Measurements from ENCODE around the gene HILPDA. TPM values are rescaled to one million over a fixed set of nuclear protein-coding genes. Genes with fewer than 3 reads are reported as not detected.
A peak's percentile ranks its signal among the peaks of the same experiment; 100 is the strongest.
"Not testable (repeated sequence)": the region's sequence is repeated elsewhere in the genome, so short reads cannot be mapped to it uniquely, and the experiment has no call there.

Gene HILPDA
- total RNA-seq, 2 experiments from 2014 or later: 72.3 to 72.8 TPM

DNA sequence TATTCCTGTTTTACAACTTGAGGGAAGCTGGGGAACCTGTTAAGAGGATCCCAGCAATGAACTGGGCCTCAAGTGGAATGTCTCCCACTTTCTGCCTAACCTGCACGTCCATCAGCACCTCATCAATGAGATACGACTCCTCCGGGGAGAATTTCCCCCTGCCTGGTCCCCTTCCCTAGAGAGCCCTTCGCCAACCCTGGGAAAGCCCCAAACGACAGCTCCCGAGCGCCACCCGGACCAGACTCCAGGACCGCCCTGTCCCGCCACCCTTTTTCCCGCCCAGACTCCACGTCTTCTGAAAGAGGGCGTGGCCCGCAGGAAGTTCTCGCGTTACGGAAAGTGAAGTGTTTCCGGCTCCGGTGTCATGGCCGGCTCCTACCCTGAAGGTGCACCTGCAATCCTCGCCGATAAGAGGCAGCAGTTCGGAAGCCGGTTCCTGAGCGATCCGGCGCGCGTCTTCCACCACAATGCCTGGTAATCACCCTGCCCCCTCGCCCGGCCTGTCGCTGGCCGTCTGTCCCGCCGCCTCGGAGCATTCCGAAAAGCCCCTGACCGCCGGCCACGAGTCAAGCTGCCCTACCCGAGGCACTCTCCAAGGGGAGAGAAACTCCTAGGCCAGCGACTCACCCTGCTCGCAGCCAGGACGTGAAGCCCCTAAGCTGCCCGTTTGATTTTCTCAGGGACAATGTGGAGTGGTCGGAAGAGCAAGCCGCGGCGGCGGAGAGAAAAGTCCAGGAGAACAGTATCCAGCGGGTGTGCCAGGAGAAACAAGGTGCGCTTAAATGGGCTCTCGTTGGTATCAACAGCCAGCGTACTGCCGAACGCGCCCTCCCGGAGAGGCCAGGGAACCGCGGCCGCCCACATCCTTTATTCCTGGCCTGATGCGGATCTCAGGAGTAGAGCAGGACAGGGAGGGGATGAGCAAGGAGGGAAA, 21.0 kb downstream of the HILPDA start, which contains the start of gene METTL2B:
TSS of gene METTL2B (plus strand) at position 347 of the 934 bp plus-strand sequence. CDS start at position 365, 18 bp downstream.
- peak; percentile 92 for DNase-seq
- H3K4me3 Mint-ChIP-seq: peak within 1 kb of the TSS; percentile 88
- H3K36me3 Mint-ChIP-seq: peaks cover 15% of the 10 kb centered on the region
- H3K9me3 Mint-ChIP-seq, H3K27me3 Mint-ChIP-seq: not testable (repeated sequence)
- peak within 1 kb of the TSS; percentile 99 for H3K27ac Mint-ChIP-seq
- H3K4me1 Mint-ChIP-seq: peaks cover 23% of the 10 kb centered on the region

DNA sequence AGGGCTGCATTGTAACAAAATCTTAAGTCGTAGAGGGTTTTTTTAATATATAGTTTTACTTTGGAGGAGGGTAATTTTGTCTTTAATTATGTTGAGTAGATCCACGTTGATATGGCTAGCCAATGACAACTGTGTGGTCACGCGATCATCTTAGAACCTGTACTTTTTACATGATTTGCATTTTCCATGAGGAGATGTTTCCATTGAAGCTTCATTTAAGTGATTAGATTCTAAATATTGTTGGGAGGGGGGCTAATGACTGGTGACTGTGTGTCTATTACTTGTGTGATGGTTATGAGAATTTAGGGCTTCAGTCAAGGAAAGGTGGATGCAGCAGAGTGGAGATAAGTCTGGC, 21.6 kb downstream of the HILPDA start:
- H3K9me3 Mint-ChIP-seq, DNase-seq, H3K27me3 Mint-ChIP-seq: not testable (repeated sequence)
- Mint-ChIP-seq H3K4me3 (peak overlapping the region; percentile 88), H3K4me1 (peaks cover 23% of the 10 kb centered on the region), H3K36me3 (peaks cover 15% of the 10 kb centered on the region), H3K27ac (peak overlapping the region; percentile 99)

DNA sequence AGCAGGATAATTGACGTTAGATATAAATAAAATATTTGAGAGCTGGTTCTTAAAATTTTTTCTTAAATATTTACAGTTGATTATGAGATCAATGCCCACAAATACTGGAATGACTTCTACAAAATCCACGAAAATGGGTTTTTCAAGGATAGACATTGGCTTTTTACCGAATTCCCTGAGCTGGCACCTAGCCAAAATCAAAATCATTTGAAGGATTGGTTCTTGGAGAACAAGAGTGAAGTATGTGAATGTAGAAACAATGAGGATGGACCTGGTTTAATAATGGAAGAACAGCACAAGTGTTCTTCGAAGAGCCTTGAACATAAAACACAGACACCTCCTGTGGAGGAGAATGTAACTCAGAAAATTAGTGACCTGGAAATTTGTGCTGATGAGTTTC, 23.4 kb downstream of the HILPDA start:
- not testable (repeated sequence) for H3K27me3 Mint-ChIP-seq, H3K4me3 Mint-ChIP-seq, H3K9me3 Mint-ChIP-seq, DNase-seq
- peaks cover 23% of the 10 kb centered on the region for H3K4me1 Mint-ChIP-seq
- peak overlapping the region; percentile 16 for H3K27ac Mint-ChIP-seq
- peaks cover 16% of the 10 kb centered on the region for H3K36me3 Mint-ChIP-seq

DNA sequence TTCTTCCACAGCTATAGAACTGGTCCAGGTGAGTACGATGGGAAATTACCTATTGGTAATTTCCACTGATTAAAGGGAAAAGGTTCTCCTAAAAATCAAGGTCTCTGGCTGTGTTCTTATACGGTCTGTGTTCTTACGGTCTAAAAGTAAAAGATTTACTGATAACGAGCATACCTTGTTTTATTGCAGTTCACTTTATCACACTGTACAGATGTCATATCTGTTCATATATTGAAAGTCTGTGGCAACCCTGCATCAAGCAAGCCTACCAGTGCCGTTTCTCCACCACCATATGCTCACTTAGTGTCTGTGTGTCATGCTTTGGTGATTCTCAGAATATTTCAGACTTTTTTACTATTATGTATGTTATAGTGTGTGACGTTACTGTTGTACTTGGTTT, 32.5 kb downstream of the HILPDA start:
- H3K27me3 Mint-ChIP-seq, H3K36me3 Mint-ChIP-seq, H3K4me1 Mint-ChIP-seq, H3K9me3 Mint-ChIP-seq, H3K4me3 Mint-ChIP-seq, H3K27ac Mint-ChIP-seq, DNase-seq: not testable (repeated sequence)

DNA sequence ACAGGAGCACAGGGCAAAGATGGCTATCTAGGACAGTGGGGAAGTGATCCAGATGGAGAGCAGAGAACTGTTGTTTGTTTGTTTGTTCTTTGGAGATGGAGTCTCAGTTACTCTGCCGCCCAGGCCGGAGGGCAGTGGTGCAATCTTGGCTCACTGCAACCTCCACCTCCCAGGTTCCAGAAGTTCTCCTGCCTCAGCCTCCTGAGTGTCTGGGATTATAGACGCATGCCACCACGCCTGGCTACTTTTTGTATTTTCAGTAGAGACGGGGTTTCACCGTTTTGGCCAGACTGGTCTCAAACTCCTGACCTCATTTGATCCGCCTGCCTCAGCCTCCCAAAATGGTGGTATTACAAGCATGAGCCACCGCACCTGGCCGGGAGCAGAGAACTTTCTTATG, 41.7 kb downstream of the HILPDA start:
- no peak overlapping the region for H3K27ac Mint-ChIP-seq
- H3K9me3 Mint-ChIP-seq: no peaks in the 10 kb centered on the region
- no peak overlapping the region for H3K4me3 Mint-ChIP-seq
- no peaks in the 10 kb centered on the region for H3K4me1 Mint-ChIP-seq
- DNase-seq: no peak
- no peaks in the 10 kb centered on the region for H3K27me3 Mint-ChIP-seq
- peaks cover 17% of the 10 kb centered on the region for H3K36me3 Mint-ChIP-seq

DNA sequence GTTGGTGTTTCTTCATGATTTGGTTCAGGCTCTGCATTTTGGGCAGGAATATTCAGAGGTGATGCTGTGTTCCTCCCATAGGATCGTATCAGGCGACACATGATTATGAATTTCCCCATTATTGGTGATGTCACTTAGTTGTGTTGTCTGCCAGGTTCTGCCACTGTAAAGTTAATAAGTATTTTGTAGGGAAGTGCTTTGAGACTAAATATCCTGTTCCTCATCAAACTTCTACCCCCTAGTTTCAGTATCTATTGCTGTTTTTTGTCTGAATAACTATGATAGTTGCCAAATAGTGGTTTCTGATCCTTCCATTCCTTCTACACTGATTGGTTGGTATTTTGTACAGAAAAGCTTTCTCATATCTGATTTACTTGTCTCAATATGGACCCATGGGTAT, 49.7 kb downstream of the HILPDA start:
- H3K9me3 Mint-ChIP-seq, H3K27me3 Mint-ChIP-seq, H3K4me3 Mint-ChIP-seq, H3K27ac Mint-ChIP-seq, DNase-seq, H3K36me3 Mint-ChIP-seq: not testable (repeated sequence)
- H3K4me1 Mint-ChIP-seq: peaks cover 12% of the 10 kb centered on the region

DNA sequence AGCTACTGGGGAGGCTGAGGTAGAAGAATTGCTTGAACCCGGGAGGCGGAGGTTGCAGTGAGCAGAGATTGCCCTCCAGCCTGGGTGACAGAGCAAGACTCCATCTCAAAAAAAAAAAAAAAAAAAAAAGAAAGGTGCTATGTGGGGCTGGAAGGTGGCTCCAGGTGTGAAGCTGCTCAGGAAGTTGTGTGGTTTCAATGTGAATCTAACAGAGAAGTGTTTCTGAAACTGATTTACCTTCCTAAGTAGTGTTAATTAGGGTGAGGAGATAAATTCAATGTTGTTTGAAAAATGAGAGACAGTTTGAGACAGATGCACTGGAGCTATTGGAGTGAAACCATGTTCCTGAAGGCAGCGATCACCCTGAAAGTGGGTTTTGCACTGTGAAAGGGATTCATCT, 51.1 kb downstream of the HILPDA start:
- not testable (repeated sequence) for H3K27me3 Mint-ChIP-seq, H3K9me3 Mint-ChIP-seq, H3K4me3 Mint-ChIP-seq, H3K36me3 Mint-ChIP-seq, DNase-seq
- Mint-ChIP-seq H3K4me1 (peaks cover 12% of the 10 kb centered on the region), H3K27ac (peak overlapping the region; percentile 29)

DNA sequence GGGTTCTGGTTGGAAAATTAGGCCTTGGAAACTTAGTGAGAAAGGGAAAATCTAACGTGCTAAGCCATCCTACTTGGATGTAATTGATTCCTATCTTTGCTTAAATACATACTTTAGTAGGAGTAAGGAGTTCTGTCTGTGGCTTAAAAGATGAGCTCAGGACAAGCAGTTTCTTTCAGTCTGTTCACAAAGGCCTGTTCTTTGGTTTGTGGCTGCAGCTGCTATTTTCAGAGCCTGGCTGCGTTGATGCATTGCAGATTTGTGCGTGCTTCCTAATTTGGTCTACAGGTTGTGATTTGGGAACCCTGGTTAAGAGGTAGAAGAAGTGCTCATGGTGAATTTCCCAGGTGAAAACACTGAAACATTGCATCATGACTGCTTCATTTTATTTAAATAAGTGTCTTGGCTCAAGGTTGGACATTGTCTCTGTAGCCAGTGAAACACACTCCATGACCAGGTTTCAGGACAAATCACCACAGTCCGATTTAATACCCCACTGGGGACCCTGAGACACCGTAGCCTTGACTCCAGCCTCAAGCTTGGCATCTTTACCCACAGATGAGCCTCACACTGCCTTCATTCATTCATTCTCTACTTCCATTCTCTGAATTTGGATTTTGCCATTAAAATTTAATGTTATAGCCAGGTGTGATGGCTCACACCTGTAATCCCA, 51.8 kb downstream of the HILPDA start:
- H3K4me1 Mint-ChIP-seq: peaks cover 12% of the 10 kb centered on the region
- not testable (repeated sequence) for H3K36me3 Mint-ChIP-seq, H3K27ac Mint-ChIP-seq, H3K9me3 Mint-ChIP-seq, H3K27me3 Mint-ChIP-seq, H3K4me3 Mint-ChIP-seq, DNase-seq

Other genes with a start within 250 kb of the HILPDA start
- gene LEP, start 214.6 kb upstream of the HILPDA start, total RNA-seq: not detected
- gene RBM28, start 112.0 kb upstream of the HILPDA start, total RNA-seq: 10 to 100 TPM; 80.2 to 81.8 TPM
- gene PRRT4, start 94.2 kb upstream of the HILPDA start, total RNA-seq: under 1 TPM; 0.18 to 0.27 TPM
- 10 to 100 TPM; 71.0 to 73.9 TPM for gene IMPDH1, start 45.9 kb upstream of the HILPDA start, total RNA-seq
- gene METTL2B, start 20.9 kb downstream of the HILPDA start, total RNA-seq: 10 to 100 TPM; 57.3 to 59.8 TPM
- under 1 TPM; 0.29 to 0.30 TPM for gene GARIN1A, start 216.4 kb downstream of the HILPDA start, total RNA-seq

All from activated naive CD8-positive, alpha-beta T cell treated with anti-CD3 and anti-CD28 coated beads for 36 hours (primary cell).